22Rv1 (cell line): ENCODE data around the gene POU3F1.

Experiments used
- ZFX ChIP-seq: fragments of 450-650 bp; IDR thresholded peaks from 2 replicates; pipeline ENCODE4 v1.6.1; 2017; ENCODE audit warnings: antibody characterized with exemption, borderline replicate concordance
- TF ChIP-seq, protein P1 (sequence below): fragments of 450-650 bp; IDR thresholded peaks from 2 replicates; pipeline ENCODE4 v1.5.1; 2017; ENCODE audit warnings: mild to moderate bottlenecking

- TF ChIP-seq, protein P1, sequence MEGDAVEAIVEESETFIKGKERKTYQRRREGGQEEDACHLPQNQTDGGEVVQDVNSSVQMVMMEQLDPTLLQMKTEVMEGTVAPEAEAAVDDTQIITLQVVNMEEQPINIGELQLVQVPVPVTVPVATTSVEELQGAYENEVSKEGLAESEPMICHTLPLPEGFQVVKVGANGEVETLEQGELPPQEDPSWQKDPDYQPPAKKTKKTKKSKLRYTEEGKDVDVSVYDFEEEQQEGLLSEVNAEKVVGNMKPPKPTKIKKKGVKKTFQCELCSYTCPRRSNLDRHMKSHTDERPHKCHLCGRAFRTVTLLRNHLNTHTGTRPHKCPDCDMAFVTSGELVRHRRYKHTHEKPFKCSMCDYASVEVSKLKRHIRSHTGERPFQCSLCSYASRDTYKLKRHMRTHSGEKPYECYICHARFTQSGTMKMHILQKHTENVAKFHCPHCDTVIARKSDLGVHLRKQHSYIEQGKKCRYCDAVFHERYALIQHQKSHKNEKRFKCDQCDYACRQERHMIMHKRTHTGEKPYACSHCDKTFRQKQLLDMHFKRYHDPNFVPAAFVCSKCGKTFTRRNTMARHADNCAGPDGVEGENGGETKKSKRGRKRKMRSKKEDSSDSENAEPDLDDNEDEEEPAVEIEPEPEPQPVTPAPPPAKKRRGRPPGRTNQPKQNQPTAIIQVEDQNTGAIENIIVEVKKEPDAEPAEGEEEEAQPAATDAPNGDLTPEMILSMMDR, result no peak
- no peak for TF ChIP-seq ZFX
These were observed 15.1 kb downstream of the POU3F1 start for GRCh38 chr1:38031513-38031866.
